GM20000 (cell line): ENCODE results near the gene RPL32.

Source experiments
- DNase-seq: peaks from one replicate; pipeline ENCODE4 v3.0.0; 2012; ENCODE audit warnings: low spot score
- CTCF ChIP-seq: IDR thresholded peaks from 2 replicates; pipeline ENCODE4 v1.5.1; 2012; ENCODE audit warnings: mild to moderate bottlenecking, control low read depth; ENCODE audit errors: extremely low read depth, missing control alignments

The RPL32 gene

GRCh38 chr3:12837295-12837986 lies 3.9 kb downstream of the RPL32 start:
- no peak for TF ChIP-seq CTCF

GRCh38 chr3:12835052-12835665 lies 6.2 kb downstream of the RPL32 start:
- DNase-seq = no peak
- no peak for TF ChIP-seq CTCF

More at GRCh38 chr3:12837295-12837986, 3.9 kb downstream of the RPL32 start:
- no peak for DNase-seq

- no peak for TF ChIP-seq CTCF
- DNase-seq = no peak
These were observed 7.9 kb downstream of the RPL32 start for GRCh38 chr3:12833222-12834161.

- no peak for TF ChIP-seq CTCF
- DNase-seq = no peak
These were observed 8.8 kb downstream of the RPL32 start for GRCh38 chr3:12832350-12833221.

- TF ChIP-seq CTCF = no peak
- no peak for DNase-seq
These were observed 10.0 kb downstream of the RPL32 start for GRCh38 chr3:12831301-12831866.

- TF ChIP-seq CTCF = no peak
- no peak for DNase-seq
These were observed 10.6 kb downstream of the RPL32 start for GRCh38 chr3:12830785-12831156.
